Endothelial cell of umbilical vein (primary cell): Measurements from ENCODE around the gene ETHE1. TPM values are rescaled to one million over a fixed set of nuclear protein-coding genes. Genes with fewer than 3 reads are reported as not detected.

Source experiments
- BruUV-seq: library from RNA; stranded (reverse); fragments of 400-500 nt; replicated peaks from 2 replicates; lab custom pipeline; 2021; lab: Mats Ljungman, UMichigan
- CTCF ChIA-PET: fragments of 300-600, 350-600 bp; sonication (Branson Sonifier 250); formaldehyde crosslinking; loops from one replicate; lab custom pipeline; 2021; ENCODE audit warnings: antibody characterized with exemption, inconsistent platforms; lab: Charles Lee
- POLR2A ChIA-PET: fragments of 300-600, 350-600 bp; sonication (Branson Sonifier 250); formaldehyde crosslinking; loops from one replicate; lab custom pipeline; 2021; ENCODE audit warnings: antibody characterized with exemption, inconsistent platforms; lab: Charles Lee
- DNase-seq: peaks from one replicate; pipeline ENCODE4 v3.0.0-alpha.2; 2011; ENCODE audit warnings: low read depth, low spot score
- FAIRE-seq: peaks from 2 replicates; lab custom pipeline; 2011; peaks lifted over from hg19 to GRCh38; lab: Jason Lieb, UNC
- H2AFZ ChIP-seq: 2 replicates; pipeline ENCODE4 v1.6.0; 2012; ENCODE audit warnings: low read depth, low read length, control low read depth, inconsistent platforms
- H3K27ac ChIP-seq: 2 replicates; pipeline ENCODE4 v1.5.1; 2011; ENCODE audit warnings: low read depth, mild to moderate bottlenecking, control low read depth, low read length, moderate library complexity; ENCODE audit not compliant: insufficient read depth
- H3K27me3 ChIP-seq, 2 experiments: 2 replicates each; pipeline versions ENCODE4 v1.6.0 to v1.6.1; 2011; ENCODE audit warnings: low read length in 2 of 2, mixed read lengths in 1 of 2; ENCODE audit not compliant: control insufficient read depth in 2 of 2, insufficient read depth in 2 of 2
- H3K36me3 ChIP-seq, 2 experiments: 2 replicates in 1 of 2; 3 replicates in 1 of 2; pipeline ENCODE4 v1.5.1; 2011; ENCODE audit warnings: low read length in 2 of 2, mild to moderate bottlenecking in 1 of 2, moderate library complexity in 1 of 2; ENCODE audit not compliant: control insufficient read depth in 2 of 2, insufficient read depth in 2 of 2; ENCODE audit errors: extremely low read depth in 1 of 2
- H3K4me1 ChIP-seq: 3 replicates; pipeline ENCODE4 v1.5.1; 2011; ENCODE audit warnings: mild to moderate bottlenecking, low read length; ENCODE audit not compliant: control insufficient read depth, insufficient read depth; ENCODE audit errors: extremely low read depth
- H3K4me2 ChIP-seq: 2 replicates; pipeline ENCODE4 v1.6.1; 2011; ENCODE audit warnings: low read length, control low read depth, mixed read lengths; ENCODE audit not compliant: insufficient read depth
- H3K4me3 ChIP-seq, 3 experiments: fragments of 200-600 bp in 1 of 3; sonication (generic), shearing (Covaris generic) in 1 of 3; replicated peaks in 1 of 3; 2 replicates each; pipeline ENCODE4 v1.5.1; 2011 to 2016; ENCODE audit warnings: control low read depth in 3 of 3, low read length in 3 of 3, mild to moderate bottlenecking in 2 of 3, inconsistent platforms in 1 of 3, low read depth in 1 of 3, moderate library complexity in 1 of 3; ENCODE audit not compliant: insufficient read depth in 1 of 3
- H3K79me2 ChIP-seq: 2 replicates; pipeline ENCODE4 v1.6.0; 2012; ENCODE audit warnings: low read length, inconsistent platforms; ENCODE audit not compliant: control insufficient read depth, insufficient read depth
- H3K9ac ChIP-seq: replicated peaks from 2 replicates; pipeline ENCODE3; 2011; ENCODE audit warnings: low read length, control low read depth; ENCODE audit not compliant: insufficient read depth; ENCODE audit errors: extremely low read depth
- H3K9me1 ChIP-seq: replicated peaks from 3 replicates; pipeline ENCODE4 v1.6.0; 2011; ENCODE audit warnings: mild to moderate bottlenecking, low read length; ENCODE audit not compliant: control insufficient read depth, insufficient read depth; ENCODE audit errors: extremely low read depth
- H3K9me3 ChIP-seq: replicated peaks from 2 replicates; pipeline ENCODE4 v1.5.1; 2012; ENCODE audit warnings: low read length, inconsistent platforms; ENCODE audit not compliant: control insufficient read depth, insufficient read depth
- H4K20me1 ChIP-seq: replicated peaks from 2 replicates; pipeline ENCODE3; 2011; ENCODE audit warnings: mild to moderate bottlenecking, low read length; ENCODE audit not compliant: control insufficient read depth, insufficient read depth; ENCODE audit errors: extremely low read depth
- EZH2 ChIP-seq: IDR thresholded peaks from 2 replicates; pipeline ENCODE4 v1.6.1; 2012; ENCODE audit warnings: borderline replicate concordance, low read depth, mild to moderate bottlenecking, moderate library complexity, low read length, inconsistent platforms; ENCODE audit not compliant: severe bottlenecking
- GATA2 ChIP-seq: IDR thresholded peaks from 2 replicates; pipeline ENCODE4 v1.7.0; 2011; ENCODE audit warnings: low read depth, mild to moderate bottlenecking, moderate library complexity, mixed read lengths, low read length; ENCODE audit not compliant: insufficient read length, insufficient read depth
- JUN ChIP-seq: IDR thresholded peaks from 2 replicates; pipeline ENCODE4 v1.6.1; 2011; ENCODE audit warnings: borderline replicate concordance, low read depth; ENCODE audit not compliant: insufficient read length, insufficient read depth
- POLR2A ChIP-seq: IDR thresholded peaks from 2 replicates; pipeline ENCODE4 v1.6.1; 2012; ENCODE audit warnings: low read depth, mild to moderate bottlenecking, control low read depth, low read length
- dilution Hi-C: fragments of 300-500 bp; cut with MboI; formaldehyde crosslinking; loops from one replicate; pipeline ENCODE4 v1.15.0; 2019; ENCODE audit warnings: low sequenced_read_pairs; ENCODE audit not compliant: extremely low pct_ligation_motif_present
- intact Hi-C: fragments of 100-400 bp; cut with micrococcal nuclease; formaldehyde crosslinking; loops from one replicate; pipeline ENCODE4 v1.10.0; 2022
- polyA plus RNA-seq, 4 experiments: library from polyadenylated mRNA; depleted of rRNA in 3 of 4; stranded (reverse) in 3 of 4; unstranded in 1 of 4; fragments of >200 nt; gene quantifications; 2 replicates each; pipeline versions ENCODE4 v1.2.1 to v1.2.3, GENCODE V29; 2011 to 2012; ENCODE audit warnings: missing spikeins in 1 of 4
- total RNA-seq: library from RNA; stranded (reverse); gene quantifications from 2 replicates; pipeline ENCODE4 v1.2.3, GENCODE V29; 2021
- TF ChIP-seq, protein P1 (sequence below), 2 donors: IDR thresholded peaks; 1 replicate in 1 of 2; 2 replicates in 1 of 2; pipeline ENCODE4 v1.5.1; 2011; ENCODE audit warnings: low read length in 2 of 2, mild to moderate bottlenecking in 2 of 2, moderate library complexity in 2 of 2, control low read depth in 1 of 2, inconsistent platforms in 1 of 2, low read depth in 1 of 2; ENCODE audit not compliant: insufficient read depth in 1 of 2; ENCODE audit errors: extremely low read depth in 1 of 2
- TF ChIP-seq, protein P2 (sequence below): IDR thresholded peaks from 2 replicates; pipeline ENCODE4 v1.6.1; 2011; ENCODE audit not compliant: insufficient read depth, insufficient read length

ETHE1 gene
- total and polyA plus RNA-seq, 2 donors (not counting 3 experiments of a cell fraction or from before 2014, with no cell fraction given) = 34.5 to 124 TPM

DNA sequence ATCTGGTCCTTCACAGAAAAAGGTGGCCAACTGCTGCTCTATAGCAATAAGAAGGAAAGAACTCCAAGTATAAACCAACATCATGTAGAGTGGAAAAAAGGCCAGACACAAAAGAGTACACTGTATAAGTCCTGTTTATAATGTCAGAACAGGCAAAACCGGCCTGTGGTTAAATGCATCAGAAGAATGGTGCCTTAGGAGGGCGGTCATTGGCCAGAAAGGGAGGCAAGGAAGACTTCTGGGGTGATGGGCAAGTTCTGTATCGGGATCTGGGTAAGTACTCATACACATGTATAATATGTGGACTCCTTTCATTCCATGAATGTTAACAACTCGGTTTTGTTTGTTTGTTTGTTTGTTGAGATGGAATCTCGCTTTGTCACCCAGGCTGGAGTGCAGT is 4.1 kb downstream of the ETHE1 start:
- DNase-seq (no peak), FAIRE-seq (no peak)
- Histone ChIP-seq H3K27me3 (no peaks in the 10 kb centered on the region), H3K27ac (no peak overlapping the region), H3K9me3 (no peaks in the 10 kb centered on the region), H3K9ac (no peak overlapping the region), H3K4me2 (no peak overlapping the region), H2AFZ (no peak overlapping the region), H3K4me3 (no peak overlapping the region), H3K4me1 (peaks cover 15% of the 10 kb centered on the region), H3K79me2 (peaks cover 19% of the 10 kb centered on the region), H3K36me3 (no peaks in the 10 kb centered on the region), H3K9me1 (no peaks in the 10 kb centered on the region), H4K20me1 (no peaks in the 10 kb centered on the region)
- ChIA-PET POLR2A (no interaction called here), CTCF (interaction anchor here (11.6 kb wide), 1 partner anchor 77 kb away, joined by 833 read pairs; no protein-coding TSS in a partner anchor)
- no TSS peak for BruUV-seq
- intact Hi-C loops (no loop called here), dilution Hi-C loops (no loop called here)
- TF ChIP-seq, protein P1, sequence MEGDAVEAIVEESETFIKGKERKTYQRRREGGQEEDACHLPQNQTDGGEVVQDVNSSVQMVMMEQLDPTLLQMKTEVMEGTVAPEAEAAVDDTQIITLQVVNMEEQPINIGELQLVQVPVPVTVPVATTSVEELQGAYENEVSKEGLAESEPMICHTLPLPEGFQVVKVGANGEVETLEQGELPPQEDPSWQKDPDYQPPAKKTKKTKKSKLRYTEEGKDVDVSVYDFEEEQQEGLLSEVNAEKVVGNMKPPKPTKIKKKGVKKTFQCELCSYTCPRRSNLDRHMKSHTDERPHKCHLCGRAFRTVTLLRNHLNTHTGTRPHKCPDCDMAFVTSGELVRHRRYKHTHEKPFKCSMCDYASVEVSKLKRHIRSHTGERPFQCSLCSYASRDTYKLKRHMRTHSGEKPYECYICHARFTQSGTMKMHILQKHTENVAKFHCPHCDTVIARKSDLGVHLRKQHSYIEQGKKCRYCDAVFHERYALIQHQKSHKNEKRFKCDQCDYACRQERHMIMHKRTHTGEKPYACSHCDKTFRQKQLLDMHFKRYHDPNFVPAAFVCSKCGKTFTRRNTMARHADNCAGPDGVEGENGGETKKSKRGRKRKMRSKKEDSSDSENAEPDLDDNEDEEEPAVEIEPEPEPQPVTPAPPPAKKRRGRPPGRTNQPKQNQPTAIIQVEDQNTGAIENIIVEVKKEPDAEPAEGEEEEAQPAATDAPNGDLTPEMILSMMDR (IDR thresholded peaks at IDR 0.05; ENCODE audit: extremely low read depth in 1 of 2, insufficient read depth in 1 of 2, low read depth in 1 of 2, low read length in 2 of 2) = no peak
- TF ChIP-seq POLR2A = no peak
- no peak for TF ChIP-seq EZH2
- no peak for TF ChIP-seq GATA2
- TF ChIP-seq JUN = no peak
- TF ChIP-seq, protein P2, sequence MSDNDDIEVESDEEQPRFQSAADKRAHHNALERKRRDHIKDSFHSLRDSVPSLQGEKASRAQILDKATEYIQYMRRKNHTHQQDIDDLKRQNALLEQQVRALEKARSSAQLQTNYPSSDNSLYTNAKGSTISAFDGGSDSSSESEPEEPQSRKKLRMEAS = no peak
